GM21360 (cell line): ENCODE results near the gene ZNF669.

ENCODE experiments used
- ATAC-seq: cut with Tn5 transposase; IDR thresholded peaks from one replicate; pipeline ENCODE4 v1.9.1; 2021; ENCODE audit warnings: mild to moderate bottlenecking, moderate library complexity; ENCODE audit not compliant: unreplicated experiment

ZNF669 gene

DNA sequence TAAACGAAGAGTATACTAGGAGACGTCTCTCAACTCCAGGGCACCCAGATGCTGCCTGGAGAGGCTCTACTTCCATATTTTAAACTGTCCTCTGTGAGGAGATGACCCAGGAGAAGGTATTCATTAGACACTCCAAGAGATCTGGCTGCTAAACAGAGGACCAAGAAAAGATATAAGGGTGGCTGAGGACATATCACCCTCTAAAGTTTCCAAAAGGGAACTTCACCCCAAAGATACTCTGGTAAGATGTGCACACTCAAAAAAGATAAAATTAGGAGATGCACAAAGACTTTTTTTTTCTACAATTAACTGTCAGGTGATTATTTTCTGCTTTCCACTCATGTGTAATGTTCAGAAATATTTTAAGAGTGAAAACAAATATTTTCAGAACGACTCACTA is 26.9 kb downstream of the ZNF669 start:
- no peak for ATAC-seq

- ATAC-seq, result no peak
Measured at GRCh38 chr1:247070645-247071044, 33.5 kb downstream of the ZNF669 start.

GRCh38 chr1:247064304-247064703 is 39.9 kb downstream of the ZNF669 start:
- no peak for ATAC-seq

GRCh38 chr1:247060771-247061170 is 43.4 kb downstream of the ZNF669 start:
- no peak for ATAC-seq

GRCh38 chr1:247056071-247056470 is 48.1 kb downstream of the ZNF669 start:
- ATAC-seq, result no peak

DNA sequence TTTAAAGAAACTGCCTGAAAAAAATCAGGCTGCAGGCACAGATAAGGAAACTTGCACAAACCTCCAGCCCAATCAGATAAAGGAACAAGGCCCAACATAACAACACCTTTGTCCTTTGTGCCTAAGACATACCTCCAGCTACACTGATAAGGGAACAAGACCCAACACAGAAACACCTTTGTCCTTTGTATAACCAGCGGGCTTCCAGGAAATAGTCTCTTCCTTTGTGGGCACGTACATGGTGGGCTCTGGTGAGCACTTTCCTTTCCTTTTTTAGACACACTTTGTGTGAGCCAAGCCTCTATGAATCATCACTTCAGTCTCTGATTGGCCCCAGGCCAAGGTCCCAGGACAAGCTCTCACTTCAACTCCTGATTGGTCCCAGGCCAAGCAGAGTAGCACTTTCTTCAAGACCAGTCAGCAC is 49.2 kb downstream of the ZNF669 start:
- ATAC-seq, result no peak
